OCI-M2 (cell line): Measurements from ENCODE around the gene KRT34.
"Not testable (repeated sequence)": the region's sequence is repeated elsewhere in the genome, so short reads cannot be mapped to it uniquely, and the experiment has no call there.

ENCODE experiments used
- DNase-seq: peaks from one replicate; lab custom pipeline; 2025; ENCODE audit not compliant: unreplicated experiment; lab: John Stamatoyannopoulos, UW

The KRT34 gene

DNA sequence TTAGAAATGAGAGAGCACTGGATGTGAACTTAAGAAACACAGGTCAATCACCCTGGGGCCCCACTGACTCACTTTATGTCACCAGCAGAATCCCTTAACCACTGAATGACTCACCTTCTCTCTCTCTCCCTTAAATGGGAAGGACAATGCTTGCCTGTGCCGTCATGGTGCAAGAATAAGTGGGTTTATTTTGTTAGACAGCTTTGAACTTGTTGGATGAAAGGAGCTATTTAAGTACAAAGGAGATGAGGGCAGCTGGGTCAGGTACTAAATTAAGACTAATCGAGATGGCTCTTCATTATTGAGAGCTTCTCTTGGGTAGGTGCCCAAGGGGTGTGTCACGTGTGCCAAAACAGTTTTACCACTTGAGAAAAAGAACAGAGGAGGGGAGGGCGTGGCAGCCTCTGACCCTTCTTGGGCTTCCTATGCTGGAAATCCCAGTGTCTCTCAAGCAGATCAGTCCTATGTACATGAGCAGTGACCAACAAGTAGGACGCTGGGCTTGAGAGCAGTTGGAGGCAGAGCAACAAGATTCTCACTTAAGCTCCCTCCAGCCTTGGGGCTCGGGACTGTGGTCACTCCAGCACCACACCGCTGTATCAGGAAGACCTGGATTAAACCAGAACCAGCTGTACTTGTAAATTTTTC is 22.0 kb upstream of the KRT34 start:
- no peak for DNase-seq

DNA sequence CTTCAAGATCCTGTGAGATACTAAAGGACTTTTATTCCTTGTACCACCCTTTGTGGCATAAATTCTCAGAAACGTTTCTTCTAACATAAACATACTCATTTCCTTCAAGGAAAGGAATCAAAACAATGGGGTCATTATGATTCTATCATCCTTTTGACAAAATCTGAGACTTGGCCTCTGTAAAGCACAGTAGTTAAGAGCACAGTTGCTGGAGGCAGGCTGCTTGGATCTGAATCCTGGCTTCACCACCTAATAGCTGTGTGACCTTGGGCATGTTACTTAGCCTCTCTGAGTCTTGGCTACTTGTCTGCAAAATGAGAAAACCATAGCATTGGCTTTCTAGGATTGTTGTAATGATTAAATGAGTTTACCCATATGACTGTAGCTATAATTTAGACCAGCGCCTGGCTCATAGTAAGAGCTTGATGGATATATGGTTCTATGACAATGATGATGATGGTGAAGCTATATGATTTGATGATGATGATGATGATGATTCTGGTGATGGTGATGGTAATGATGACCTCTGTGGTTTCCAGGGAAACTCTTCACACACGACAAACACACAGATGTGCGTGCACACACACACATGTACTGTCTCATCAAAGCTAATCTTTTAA is 21.4 kb upstream of the KRT34 start:
- DNase-seq = no peak

- no peak for DNase-seq
Measured at GRCh38 chr17:41402161-41402560, 20.1 kb upstream of the KRT34 start.

GRCh38 chr17:41396996-41397660 is 15.0 kb upstream of the KRT34 start, which contains the start of gene KRT31:
TSS of gene KRT31 (minus strand) at chr17:41397608. CDS start at chr17:41397539, 69 bp downstream.
- DNase-seq = no peak

- DNase-seq = no peak
Measured at GRCh38 chr17:41396340-41396739, 14.2 kb upstream of the KRT34 start.

GRCh38 chr17:41395611-41396010 is 13.5 kb upstream of the KRT34 start:
- DNase-seq = no peak

DNA sequence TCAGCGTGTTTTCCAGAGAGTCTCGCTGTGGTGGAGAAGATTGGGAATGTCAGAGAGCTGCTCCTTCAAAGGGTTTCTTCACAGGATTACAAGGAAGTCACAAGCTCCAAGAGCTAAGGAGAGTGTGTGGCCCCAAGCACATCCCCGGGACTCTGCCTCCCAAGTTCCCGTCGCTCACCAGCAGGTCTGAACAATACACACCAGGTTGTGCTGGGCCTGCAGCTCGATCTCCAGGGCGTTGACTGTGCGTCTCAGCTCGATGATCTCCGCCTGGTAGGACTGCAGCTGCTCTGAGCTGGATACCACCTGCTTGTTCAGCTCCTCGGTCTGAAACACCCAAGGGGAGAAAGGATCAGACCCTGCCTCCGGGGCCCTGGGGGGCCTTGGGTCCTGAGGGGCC is 12.9 kb upstream of the KRT34 start:
- not testable (repeated sequence) for DNase-seq

- no peak for DNase-seq
Measured at GRCh38 chr17:41394254-41394996, 12.3 kb upstream of the KRT34 start.

DNA sequence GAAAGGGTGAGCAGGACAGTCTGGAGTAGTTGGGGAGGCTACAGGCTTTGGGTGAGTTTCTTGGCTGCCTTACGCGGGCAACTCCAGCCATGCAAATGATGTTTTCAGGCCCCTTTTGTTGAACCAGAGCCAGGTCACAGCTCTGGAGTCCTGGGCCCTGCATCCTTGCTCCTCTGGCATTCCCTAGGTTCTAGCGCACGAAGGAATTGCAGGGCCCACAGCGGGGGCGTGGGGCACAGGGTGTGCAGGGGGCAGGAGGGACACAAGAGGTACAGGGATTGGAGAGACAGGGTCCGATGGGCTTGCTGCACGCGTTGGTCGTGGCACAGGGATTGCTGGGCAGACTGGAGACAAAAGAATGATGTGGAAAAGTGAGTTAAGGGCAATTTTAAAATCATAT is 11.7 kb upstream of the KRT34 start:
- no peak for DNase-seq

GRCh38 chr17:41393294-41393693 is 11.2 kb upstream of the KRT34 start:
- DNase-seq = no peak

GRCh38 chr17:41392278-41392677 is 10.2 kb upstream of the KRT34 start:
- no peak for DNase-seq

DNA sequence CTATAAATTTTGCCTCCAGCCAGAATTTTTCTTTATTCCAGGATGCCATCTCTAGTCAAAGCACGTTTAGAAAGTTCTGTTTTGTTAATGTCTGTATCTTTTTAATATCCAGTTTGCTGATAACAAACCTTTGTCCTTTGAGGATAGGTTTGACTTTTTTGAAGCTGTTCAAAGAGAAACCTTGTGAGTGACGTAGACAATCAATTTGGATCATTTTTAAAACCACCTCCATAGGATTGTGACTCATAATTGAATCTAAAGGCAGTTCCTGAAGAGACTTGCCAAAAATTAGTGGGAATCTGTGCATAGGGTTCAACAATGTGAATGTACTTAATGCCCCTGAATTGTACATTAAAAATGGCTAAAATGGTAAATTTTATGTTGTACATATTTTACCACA is 9.4 kb upstream of the KRT34 start:
- DNase-seq = no peak

DNA sequence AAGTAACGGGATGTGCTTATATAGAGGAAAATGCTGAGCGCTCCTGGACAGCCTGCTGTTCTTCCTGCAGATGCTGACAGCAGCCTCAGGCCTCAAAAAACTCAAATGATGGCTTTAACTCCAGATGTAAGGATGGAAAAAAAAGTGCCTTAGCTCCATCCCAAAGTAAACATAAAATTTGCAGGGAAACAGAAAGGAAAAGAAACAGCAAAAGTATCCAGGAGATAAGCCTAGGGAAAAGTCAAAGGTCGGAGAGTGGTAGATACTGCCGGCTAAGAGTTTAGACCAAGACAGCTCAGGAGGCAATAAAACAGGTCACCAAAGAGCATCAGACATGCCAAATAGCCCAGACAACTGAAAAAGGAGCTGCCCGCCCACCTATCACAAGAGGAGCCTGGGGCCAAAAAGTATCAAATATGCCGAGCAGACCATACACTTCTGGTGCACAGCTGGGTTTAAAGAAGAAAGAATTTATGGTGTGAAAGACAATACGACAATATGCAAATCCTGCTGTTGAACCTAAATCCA is 8.4 kb upstream of the KRT34 start:
- no peak for DNase-seq

DNA sequence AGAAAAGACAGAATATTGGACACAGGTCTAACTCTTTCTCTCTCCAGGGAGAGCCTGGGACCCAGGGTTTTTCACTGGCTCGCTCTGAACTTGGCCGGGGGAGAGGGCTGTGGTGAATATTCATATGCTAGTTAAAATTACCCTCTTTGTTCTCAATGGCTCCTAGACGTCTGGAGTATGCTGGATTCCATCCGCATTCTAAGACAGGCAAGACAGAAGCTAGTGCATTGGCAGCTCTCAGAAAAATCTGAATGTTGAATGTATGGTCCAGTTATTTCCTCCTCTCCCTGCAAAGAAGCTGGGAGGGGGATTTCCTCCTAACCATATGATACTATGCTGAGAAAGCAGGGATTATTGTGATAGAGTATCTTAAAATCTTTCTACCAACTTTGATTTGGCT is 5.6 kb upstream of the KRT34 start:
- DNase-seq = no peak

- DNase-seq = no peak
Measured at GRCh38 chr17:41386227-41386626, 4.1 kb upstream of the KRT34 start.

GRCh38 chr17:41383690-41384089 is 1.6 kb upstream of the KRT34 start:
- DNase-seq = no peak

- no peak for DNase-seq
Measured at GRCh38 chr17:41382394-41382793, 288 bp upstream of the KRT34 start.

DNA sequence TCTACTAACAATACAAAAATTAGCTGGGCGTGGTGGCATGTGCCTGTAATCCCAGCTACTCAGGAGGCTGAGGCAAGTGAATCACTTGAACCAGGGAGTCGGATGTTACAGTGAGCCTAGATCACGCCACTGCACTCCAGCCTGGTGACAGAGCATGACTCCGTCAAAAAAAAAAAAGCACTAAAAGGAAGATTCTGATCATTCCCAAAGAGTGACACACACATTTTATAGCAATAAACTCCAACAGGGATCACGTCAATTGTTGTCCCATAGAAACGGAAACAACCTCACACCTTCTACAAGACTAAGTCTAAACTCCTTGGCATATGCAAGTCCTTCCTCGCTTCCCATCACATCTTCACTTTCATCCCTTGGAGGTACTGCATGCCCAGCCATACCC is 2.0 kb downstream of the KRT34 start:
- DNase-seq = not testable (repeated sequence)

- DNase-seq = no peak
Measured at GRCh38 chr17:41377546-41377945, 4.6 kb downstream of the KRT34 start.

- no peak for DNase-seq
Measured at GRCh38 chr17:41369713-41370112, 12.4 kb downstream of the KRT34 start, which contains the start of gene KRT33B. TSS of gene KRT33B (minus strand) at chr17:41369813. CDS start at chr17:41369750, 63 bp downstream.

- no peak for DNase-seq
Measured at GRCh38 chr17:41369023-41369422, 13.1 kb downstream of the KRT34 start.
